Anterior cingulate cortex (tissue), 58 donors: ENCODE results near the gene TMEM165.

Source experiments
- DNase-seq, 58 donors: peaks; one replicate each; lab custom pipeline; 2025; lab: John Stamatoyannopoulos, UW

The TMEM165 gene

DNA sequence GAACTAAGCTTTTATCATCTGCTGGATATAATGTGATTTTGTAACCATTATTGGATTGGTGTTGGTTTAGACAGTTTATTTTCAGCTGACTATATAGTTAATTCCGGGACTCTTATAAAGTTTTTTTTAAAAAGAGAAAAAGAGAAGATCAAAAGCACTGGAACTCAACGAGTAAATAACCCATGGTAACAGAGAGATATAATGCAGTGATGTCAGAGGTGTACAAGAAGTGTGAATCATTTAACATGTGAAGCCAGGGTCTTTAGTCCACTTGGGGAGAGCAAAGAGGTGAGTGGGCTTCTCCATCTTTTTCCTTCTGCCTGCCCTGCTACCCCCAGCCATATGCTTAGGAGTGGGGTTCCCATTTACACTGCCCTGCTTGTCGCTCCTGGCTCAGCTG is 3.2 kb downstream of the TMEM165 start:
- peak in 2 of 58 donors; percentile 3 to 15 for DNase-seq

DNA sequence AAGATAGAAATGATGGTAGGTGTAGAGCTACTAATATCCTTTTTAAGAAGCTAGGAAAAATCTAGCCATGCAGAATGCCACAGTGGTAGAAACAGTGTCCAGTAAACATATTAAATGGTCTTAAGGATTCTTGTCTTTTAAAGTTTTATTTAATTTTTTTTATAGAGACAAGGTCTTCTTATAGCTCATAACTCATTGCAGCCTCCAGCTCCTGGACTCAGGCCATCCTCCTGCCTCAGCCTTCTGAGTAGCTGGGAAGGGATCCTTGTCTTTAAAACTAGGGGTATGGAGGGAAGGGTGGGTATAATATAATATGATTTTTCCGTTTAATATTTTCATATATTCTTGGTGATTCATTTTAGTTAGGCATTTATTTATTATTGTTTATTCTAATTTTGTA is 3.8 kb downstream of the TMEM165 start:
- DNase-seq: peak in 1 of 58 donors; percentile 7

GRCh38 chr4:55405073-55405472 is 9.3 kb downstream of the TMEM165 start:
- DNase-seq: no peak

- DNase-seq: no peak
Observed at GRCh38 chr4:55406545-55406944, 10.8 kb downstream of the TMEM165 start.

- DNase-seq: no peak
Observed at GRCh38 chr4:55407119-55407518, 11.4 kb downstream of the TMEM165 start.

DNA sequence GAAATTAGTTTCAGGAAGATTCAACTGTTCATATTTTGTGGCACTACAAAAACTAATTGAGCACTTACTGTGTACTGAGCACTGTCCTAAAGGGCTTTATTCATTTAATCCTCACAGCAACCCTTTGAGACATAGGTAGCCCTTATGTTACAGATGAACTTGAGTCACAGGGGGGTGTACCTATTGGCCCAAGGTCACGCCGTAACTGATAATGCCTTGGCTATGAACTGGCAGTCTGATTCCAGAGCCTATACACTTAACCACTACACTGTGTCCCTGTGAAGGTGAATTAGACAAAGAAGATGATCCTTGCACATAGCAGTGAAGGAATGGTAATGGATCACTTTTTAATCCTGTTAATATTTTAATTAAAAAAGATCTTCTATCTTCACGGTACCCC is 12.0 kb downstream of the TMEM165 start:
- no peak for DNase-seq

DNA sequence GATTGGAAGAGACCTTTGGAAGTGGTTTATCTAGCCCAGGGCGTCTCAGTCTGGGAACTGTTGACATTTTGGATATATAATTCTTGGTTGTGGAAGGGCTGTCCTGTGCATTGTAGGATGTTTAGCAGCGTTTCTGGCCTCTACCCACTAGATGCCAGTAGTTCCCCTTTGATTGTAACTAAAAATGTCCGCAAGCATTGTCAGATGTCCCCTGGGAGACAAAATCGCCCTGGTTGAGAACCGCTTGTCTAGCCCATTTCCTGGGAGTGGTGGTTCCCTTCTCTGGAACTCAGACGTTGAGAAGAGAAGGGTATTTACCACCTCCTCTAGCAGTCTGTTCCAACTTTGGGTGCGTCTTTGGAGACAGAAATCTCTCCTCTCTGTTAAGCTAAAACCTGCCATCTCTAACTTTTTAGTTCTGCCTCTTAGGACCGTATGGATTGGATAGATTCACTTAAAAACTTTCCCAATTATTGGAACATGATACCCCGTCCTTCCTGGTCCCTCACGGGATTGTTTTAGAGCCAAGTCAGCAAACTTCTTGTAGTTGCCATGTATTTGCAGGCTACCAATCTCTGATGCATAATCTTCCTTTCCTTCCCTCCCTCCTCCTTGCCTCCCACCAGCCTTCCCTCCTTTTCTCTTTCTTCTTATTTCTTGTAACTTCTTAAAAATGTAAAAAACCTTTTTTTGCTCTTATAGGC is 13.9 kb downstream of the TMEM165 start:
- DNase-seq: peak in 5 of 58 donors; percentile 6 to 26 (median 23)

GRCh38 chr4:55410431-55410830 is 14.7 kb downstream of the TMEM165 start:
- DNase-seq: no peak

DNA sequence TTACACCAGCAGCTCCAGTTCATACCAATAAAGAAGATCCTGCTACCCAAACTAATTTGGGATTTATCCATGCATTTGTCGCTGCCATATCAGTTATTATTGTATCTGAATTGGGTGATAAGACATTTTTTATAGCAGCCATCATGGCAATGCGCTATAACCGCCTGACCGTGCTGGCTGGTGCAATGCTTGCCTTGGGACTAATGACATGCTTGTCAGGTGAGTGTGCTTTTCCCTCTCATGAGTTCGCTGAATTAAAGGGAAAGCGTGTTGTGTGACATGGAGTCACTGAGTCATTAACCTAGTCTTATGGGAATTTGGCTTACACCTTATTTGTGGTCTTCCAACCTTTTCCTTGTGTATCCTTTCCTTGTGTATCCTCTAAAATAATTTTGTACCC is 15.9 kb downstream of the TMEM165 start:
- no peak for DNase-seq

- DNase-seq: no peak
Observed at GRCh38 chr4:55416176-55416575, 20.4 kb downstream of the TMEM165 start.

- no peak for DNase-seq
Observed at GRCh38 chr4:55424791-55425190, 29.0 kb downstream of the TMEM165 start.

GRCh38 chr4:55431710-55432336 is 36.1 kb downstream of the TMEM165 start:
- no peak for DNase-seq

DNA sequence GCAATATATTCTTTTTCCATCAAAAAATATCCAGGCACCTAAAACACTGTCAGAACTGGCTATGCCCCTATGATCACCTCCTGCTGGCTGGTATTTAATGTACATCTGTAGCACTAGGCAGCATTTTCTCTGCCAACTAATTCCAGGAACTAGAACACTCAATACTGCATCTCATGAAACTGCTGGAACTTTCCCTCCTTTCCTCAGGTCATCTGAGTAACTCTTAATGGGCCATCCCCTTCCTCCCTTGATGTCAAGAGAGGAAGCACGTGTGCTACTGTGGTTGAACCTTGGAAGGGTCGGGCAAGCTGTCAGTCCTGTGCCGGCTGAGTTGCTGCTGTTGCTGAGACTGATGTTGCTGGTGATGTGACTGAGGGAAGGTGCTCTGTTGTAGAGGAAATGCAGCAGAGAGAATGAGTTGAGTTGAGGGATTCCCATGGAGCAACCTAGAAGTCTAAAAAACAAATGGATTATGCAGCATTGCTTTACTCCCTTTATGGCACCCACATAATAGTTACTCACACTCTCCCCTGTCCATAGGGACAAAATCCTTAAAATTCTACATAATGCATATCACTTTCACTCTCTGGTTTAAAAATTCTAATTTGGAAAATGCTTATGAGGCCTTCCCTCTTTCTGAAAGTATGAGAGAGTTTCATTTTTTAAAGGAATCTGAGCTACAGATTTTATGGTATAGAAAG is 39.5 kb downstream of the TMEM165 start:
- DNase-seq: no peak

DNA sequence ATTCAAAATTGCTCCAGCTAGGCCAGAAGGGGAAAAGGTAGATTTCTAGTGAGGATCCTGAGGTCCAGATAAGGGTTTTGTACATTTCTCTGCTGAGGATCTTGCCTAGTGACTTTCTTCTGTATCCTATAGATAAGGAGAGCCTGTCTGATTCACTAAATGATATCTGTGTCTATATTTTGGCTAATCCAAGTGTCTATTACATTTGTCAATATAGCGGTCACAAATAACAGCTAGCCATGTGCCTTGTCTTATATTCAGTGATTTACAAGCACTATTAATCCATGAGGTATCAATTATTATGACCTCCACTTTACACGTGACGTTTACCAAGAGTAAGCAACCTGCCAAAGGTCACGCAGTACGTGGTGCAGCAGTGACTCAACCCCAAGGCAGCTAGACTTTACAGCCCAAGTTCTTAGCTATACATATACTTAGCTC is 41.6 kb downstream of the TMEM165 start:
- no peak for DNase-seq

DNA sequence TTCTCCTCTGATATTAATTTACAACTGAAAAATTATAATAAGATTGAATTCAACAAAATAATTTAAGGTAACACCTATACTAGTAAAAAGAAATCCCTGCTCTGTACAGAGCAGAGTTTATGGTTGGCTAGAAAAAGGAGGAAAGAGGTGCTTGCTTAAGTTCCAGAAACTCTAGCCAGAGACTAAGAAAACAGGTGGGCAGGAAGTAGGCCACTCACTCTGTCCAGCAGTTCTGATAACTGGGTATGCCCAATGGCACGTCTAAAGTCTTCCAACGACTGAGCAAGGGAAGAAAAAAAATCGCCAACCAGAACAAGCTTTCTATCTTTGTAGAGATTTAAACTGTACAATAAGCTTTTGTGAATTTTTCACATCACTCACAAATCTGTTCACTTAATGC is 42.1 kb downstream of the TMEM165 start:
- no peak for DNase-seq

- no peak for DNase-seq
Observed at GRCh38 chr4:55438314-55438713, 42.6 kb downstream of the TMEM165 start.

- DNase-seq: no peak
Observed at GRCh38 chr4:55439023-55439422, 43.3 kb downstream of the TMEM165 start.

DNA sequence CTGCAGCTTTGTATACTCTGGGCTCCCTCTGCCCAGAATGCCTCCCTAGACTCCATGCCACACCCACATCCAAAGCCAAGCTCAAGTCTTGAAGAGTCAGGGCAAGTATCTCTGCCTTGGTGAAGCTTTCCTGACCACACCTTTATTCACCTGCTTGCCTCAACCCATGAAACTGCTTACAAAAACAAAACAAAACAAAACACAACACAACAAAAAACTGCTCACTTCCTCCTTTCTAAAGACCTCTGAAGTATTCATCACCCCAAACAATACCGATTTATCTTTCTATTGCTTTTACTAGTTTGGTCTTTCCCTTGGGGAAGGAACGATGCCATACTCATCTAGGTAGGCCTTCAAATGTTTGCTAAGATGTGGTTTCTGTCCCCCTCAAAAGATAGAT is 45.0 kb downstream of the TMEM165 start:
- no peak for DNase-seq

DNA sequence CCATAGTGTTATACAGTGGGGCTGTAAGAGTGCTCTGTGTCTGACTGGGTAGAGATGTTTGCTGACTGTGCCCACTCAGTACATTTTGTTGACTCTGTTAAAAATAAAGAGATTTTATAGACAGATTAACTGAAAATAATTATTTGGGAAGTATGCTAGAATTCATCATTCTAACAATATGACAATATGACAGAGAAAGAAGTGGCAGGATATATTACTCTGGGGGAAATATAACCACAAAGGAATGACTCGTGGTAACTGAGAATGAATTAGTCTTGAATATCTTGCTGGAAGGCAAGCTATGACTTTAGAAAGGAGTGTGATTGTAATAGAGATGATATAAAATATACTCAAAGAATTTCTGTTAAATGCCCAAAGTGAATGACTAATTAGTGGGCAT is 46.8 kb downstream of the TMEM165 start:
- no peak for DNase-seq

- DNase-seq: no peak
Observed at GRCh38 chr4:55444827-55445226, 49.1 kb downstream of the TMEM165 start.

GRCh38 chr4:55445921-55446577 is 50.3 kb downstream of the TMEM165 start:
- DNase-seq: no peak
